ENCODE measurements around the gene DCAKD. TPM values are rescaled to one million over a fixed set of nuclear protein-coding genes. Genes with fewer than 3 reads are reported as not detected.
A peak's percentile ranks its signal among the peaks of the same experiment; 100 is the strongest.

Gene DCAKD
- total and polyA plus RNA-seq, 12 donors, result 34.9 to 115 (median 62.9) TPM

DNA sequence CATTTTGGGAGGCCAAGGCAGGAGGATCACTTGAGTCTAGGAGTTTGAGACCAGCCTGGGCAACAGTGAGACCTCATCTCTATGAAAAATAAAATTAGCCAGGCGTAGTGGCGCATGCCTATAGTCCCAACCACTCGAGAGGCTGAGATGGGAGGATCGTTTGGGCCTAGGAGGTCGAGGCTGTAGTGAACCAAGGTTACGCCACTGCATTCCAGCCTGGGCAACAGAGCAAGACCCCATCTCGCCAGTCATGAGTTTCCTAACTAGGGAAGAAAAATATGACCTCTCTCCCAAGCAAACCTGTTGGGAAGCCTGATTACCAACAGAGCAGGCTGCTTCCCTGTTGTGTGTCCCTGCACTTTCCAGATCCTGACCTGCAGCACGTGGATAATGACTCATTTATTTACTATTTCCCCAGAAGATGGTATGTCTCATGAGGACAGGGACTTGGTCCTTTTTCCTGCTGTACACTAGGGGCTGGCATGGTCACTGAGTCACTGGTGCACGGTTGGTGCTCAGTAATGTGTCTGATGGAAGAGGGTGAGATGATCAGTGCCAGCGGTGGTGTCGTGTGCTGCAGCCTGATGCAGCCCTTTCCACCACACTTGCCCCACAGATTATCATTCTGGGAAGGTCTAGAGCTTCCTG is 40.5 kb upstream of the DCAKD start:
- intact Hi-C loops (cut with DNase I), result no loop called here
- peaks cover 35 to 49% of the 10 kb centered on the region in 2 donors for H3K4me1 ChIP-seq (replicated peaks in 1 of 2)
- 81 to 86% (median 83%) methylated on average over 8 to 11 of the region's 11 CpGs for WGBS, 4 donors
- no peaks in the 10 kb centered on the region for H3K9me3 ChIP-seq (replicated peaks in 1 of 3)
- peak in 1 of 7 donors; percentile 55 for DNase-seq
- H3K4me3 ChIP-seq, result no peak overlapping the region
- peak overlapping the region; percentile 78 to 94 (median 84) for H3K27ac ChIP-seq
- H3K36me3 ChIP-seq (replicated peaks in 1 of 2), result peaks cover 0 to 84% of the 10 kb centered on the region in 2 donors
- no peak for TF ChIP-seq POLR2A (IDR thresholded peaks at IDR 0.05)
- TF ChIP-seq, protein P1, sequence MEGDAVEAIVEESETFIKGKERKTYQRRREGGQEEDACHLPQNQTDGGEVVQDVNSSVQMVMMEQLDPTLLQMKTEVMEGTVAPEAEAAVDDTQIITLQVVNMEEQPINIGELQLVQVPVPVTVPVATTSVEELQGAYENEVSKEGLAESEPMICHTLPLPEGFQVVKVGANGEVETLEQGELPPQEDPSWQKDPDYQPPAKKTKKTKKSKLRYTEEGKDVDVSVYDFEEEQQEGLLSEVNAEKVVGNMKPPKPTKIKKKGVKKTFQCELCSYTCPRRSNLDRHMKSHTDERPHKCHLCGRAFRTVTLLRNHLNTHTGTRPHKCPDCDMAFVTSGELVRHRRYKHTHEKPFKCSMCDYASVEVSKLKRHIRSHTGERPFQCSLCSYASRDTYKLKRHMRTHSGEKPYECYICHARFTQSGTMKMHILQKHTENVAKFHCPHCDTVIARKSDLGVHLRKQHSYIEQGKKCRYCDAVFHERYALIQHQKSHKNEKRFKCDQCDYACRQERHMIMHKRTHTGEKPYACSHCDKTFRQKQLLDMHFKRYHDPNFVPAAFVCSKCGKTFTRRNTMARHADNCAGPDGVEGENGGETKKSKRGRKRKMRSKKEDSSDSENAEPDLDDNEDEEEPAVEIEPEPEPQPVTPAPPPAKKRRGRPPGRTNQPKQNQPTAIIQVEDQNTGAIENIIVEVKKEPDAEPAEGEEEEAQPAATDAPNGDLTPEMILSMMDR (IDR thresholded peaks at IDR 0.05), result no peak
- no peaks in the 10 kb centered on the region for H3K27me3 ChIP-seq

DNA sequence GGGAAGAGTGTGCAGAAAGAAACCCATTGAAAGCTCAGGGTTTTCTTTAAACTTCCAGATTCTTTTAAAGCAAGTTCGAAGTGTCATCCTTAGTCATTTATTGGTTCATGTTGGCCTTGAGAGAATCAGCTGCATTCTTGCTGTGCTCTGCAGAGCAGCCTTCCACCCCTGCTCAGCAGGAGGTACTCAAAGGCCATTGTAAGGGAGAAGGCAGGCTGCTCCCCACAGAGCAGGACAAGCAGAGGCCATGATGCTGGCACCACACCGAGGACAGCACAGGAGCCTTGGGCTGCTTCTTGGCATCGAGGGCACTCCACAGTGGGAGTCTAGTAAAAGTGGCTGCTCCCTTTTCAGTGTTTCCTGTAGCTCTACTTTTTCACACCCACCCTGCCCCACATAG is 39.3 kb upstream of the DCAKD start:
- no peaks in the 10 kb centered on the region for H3K27me3 ChIP-seq
- peak in 1 of 2 donors; percentile 57 for TF ChIP-seq POLR2A (IDR thresholded peaks at IDR 0.05)
- TF ChIP-seq, protein P1 (IDR thresholded peaks at IDR 0.05), result no peak
- DNase-seq, result peak in 6 of 7 donors; percentile 57 to 83 (median 76)
- H3K36me3 ChIP-seq (replicated peaks in 1 of 2), result peaks cover 0 to 83% of the 10 kb centered on the region in 2 donors
- intact Hi-C loops (cut with DNase I), result no loop called here
- peak overlapping the region in 4 of 5 donors; percentile 39 to 94 (median 62) for H3K27ac ChIP-seq
- H3K9me3 ChIP-seq (replicated peaks in 1 of 3), result no peaks in the 10 kb centered on the region
- peaks cover 23 to 37% of the 10 kb centered on the region in 2 donors for H3K4me1 ChIP-seq (replicated peaks in 1 of 2)
- H3K4me3 ChIP-seq, result no peak overlapping the region
- WGBS, 4 donors, result 36 to 50% (median 38%) methylated on average over 1 to 3 of the region's 3 CpGs

DNA sequence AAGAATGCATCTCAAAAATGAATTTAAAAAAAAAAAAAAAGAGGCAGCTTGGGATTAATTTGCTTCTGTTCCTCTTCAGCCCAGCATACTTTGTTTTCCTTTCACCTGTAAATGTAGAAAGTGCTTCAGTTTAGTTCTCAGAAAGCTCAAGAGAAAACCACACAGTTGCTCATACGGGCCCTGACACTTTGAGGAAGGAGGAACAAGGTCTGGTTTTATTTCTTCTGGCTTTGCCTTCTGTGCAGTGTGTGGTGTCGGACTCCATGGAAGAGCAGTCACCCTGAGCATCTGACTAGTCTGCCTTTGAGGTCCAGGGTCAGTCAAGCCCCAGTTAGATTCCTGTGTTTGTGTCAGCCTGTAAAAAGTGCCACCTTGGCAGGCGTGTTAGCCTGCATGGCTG is 37.3 kb upstream of the DCAKD start:
- TF ChIP-seq POLR2A (IDR thresholded peaks at IDR 0.05), result no peak
- TF ChIP-seq, protein P1 (IDR thresholded peaks at IDR 0.05), result no peak
- Histone ChIP-seq H3K4me1 (replicated peaks in 1 of 2) (peaks cover 19 to 31% of the 10 kb centered on the region in 2 donors), H3K36me3 (replicated peaks in 1 of 2) (peaks cover 0 to 86% of the 10 kb centered on the region in 2 donors), H3K27ac (no peak overlapping the region), H3K4me3 (no peak overlapping the region), H3K9me3 (replicated peaks in 1 of 3) (no peaks in the 10 kb centered on the region), H3K27me3 (no peaks in the 10 kb centered on the region)
- no peak for DNase-seq
- WGBS, 4 donors, result 79 to 92% (median 84%) methylated on average over 3 of the region's 3 CpGs
- intact Hi-C loops (cut with DNase I), result no loop called here

DNA sequence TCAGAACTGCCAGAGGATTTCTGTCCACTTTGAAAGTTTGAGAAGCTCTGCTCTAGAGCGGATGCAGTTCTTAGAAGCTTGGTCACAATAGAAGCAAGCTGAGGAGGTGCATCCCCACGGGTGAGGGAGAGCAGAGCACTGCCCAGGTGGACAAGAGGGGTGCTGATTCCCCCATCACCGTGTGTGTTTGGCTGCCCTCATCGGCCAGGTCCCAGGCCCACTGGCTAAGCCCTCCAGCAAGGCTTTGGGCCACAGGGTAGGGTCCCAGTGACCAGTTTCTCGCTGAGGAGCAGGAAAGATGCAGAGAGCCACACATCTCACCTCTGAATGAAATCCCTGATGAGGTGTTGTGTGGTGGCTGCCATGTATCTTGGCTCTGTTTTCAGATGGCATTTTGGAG is 36.5 kb upstream of the DCAKD start:
- intact Hi-C loops (cut with DNase I), result no loop called here
- peaks cover 0 to 91% of the 10 kb centered on the region in 2 donors for H3K36me3 ChIP-seq (replicated peaks in 1 of 2)
- H3K4me1 ChIP-seq (replicated peaks in 1 of 2), result peaks cover 13 to 24% of the 10 kb centered on the region in 2 donors
- WGBS, 4 donors, result 85 to 95% (median 89%) methylated on average over 3 to 5 of the region's 5 CpGs
- no peak overlapping the region for H3K27ac ChIP-seq
- H3K9me3 ChIP-seq (replicated peaks in 1 of 3), result no peaks in the 10 kb centered on the region
- TF ChIP-seq, protein P1 (IDR thresholded peaks at IDR 0.05), result no peak
- TF ChIP-seq POLR2A (IDR thresholded peaks at IDR 0.05), result no peak
- no peak overlapping the region for H3K4me3 ChIP-seq
- no peaks in the 10 kb centered on the region for H3K27me3 ChIP-seq
- no peak for DNase-seq

Measured in adrenal gland (tissue), 12 donors.